ENCODE measurements around the gene ROR2.

- TF ChIP-seq CTCF (IDR thresholded peaks at IDR 0.05) (no peak), POLR2A (IDR thresholded peaks at IDR 0.05) (no peak)
These were observed 38.4 kb downstream of the ROR2 start for GRCh38 chr9:91911657-91912056.

All from heart left ventricle (tissue), 13 donors.